Activated T-helper 1 cell treated with anti-CD3 and anti-CD28 coated beads, Interleukin-12 subunit alpha, Interleukin-12 subunit beta, Interleukin-2, Interleukin-4 antibody, amounts not matched to agents 30 ng/mL and 10 ng/mL and 1 ng/mL, durations not matched to agents 14 hours and 24 hours and 36 hours (primary cell): ENCODE data around the gene TEDC2. TPM values are rescaled to one million over a fixed set of nuclear protein-coding genes. Genes with fewer than 3 reads are reported as not detected.
"Not testable (repeated sequence)": the region's sequence is repeated elsewhere in the genome, so short reads cannot be mapped to it uniquely, and the experiment has no call there.

Source experiments
- DNase-seq: peaks from one replicate; pipeline ENCODE4 v3.0.0; 2021; ENCODE audit warnings: low spot score
- H3K27ac Mint-ChIP-seq: one replicate; pipeline ENCODE4 v1.8.0; 2021; ENCODE audit warnings: mild to moderate bottlenecking, mixed read lengths
- H3K27me3 Mint-ChIP-seq: one replicate; pipeline ENCODE4 v1.8.0; 2022; ENCODE audit warnings: mild to moderate bottlenecking, moderate library complexity, mixed read lengths; ENCODE audit not compliant: insufficient read depth
- H3K36me3 Mint-ChIP-seq: one replicate; pipeline ENCODE4 v1.8.0; 2021; ENCODE audit warnings: low read depth, mixed read lengths
- H3K4me1 Mint-ChIP-seq: one replicate; pipeline ENCODE4 v1.8.0; 2021; ENCODE audit warnings: low read depth, mixed read lengths
- H3K4me3 Mint-ChIP-seq: one replicate; pipeline ENCODE4 v1.8.0; 2021; ENCODE audit warnings: mild to moderate bottlenecking, moderate library complexity, mixed read lengths
- H3K9me3 Mint-ChIP-seq: one replicate; pipeline ENCODE4 v1.8.0; 2021; ENCODE audit warnings: mixed read lengths
- intact Hi-C: fragments of 100-400 bp; cut with micrococcal nuclease; formaldehyde crosslinking; loops from one replicate; pipeline ENCODE4 v1.15.1; 2024
- total RNA-seq: library from RNA; stranded (reverse); gene quantifications from 2 replicates; pipeline ENCODE4 v1.2.3, GENCODE V29; 2022

The TEDC2 gene
- total RNA-seq, 1 donor from 2014 or later, result 43.9 TPM

- Mint-ChIP-seq H3K27ac (peak overlapping the region; percentile 49), H3K4me3 (peak overlapping the region; percentile 83)
- intact Hi-C loops, result loop anchor here (1.0 to 10.0 kb wide), 8 partner anchors 32 to 273 kb away; partner anchors contain the start of genes ABCA3, CASKIN1, ECI1 and RNPS1
Measured at GRCh38 chr16:2428784-2429033, 31.2 kb upstream of the TEDC2 start.

DNA sequence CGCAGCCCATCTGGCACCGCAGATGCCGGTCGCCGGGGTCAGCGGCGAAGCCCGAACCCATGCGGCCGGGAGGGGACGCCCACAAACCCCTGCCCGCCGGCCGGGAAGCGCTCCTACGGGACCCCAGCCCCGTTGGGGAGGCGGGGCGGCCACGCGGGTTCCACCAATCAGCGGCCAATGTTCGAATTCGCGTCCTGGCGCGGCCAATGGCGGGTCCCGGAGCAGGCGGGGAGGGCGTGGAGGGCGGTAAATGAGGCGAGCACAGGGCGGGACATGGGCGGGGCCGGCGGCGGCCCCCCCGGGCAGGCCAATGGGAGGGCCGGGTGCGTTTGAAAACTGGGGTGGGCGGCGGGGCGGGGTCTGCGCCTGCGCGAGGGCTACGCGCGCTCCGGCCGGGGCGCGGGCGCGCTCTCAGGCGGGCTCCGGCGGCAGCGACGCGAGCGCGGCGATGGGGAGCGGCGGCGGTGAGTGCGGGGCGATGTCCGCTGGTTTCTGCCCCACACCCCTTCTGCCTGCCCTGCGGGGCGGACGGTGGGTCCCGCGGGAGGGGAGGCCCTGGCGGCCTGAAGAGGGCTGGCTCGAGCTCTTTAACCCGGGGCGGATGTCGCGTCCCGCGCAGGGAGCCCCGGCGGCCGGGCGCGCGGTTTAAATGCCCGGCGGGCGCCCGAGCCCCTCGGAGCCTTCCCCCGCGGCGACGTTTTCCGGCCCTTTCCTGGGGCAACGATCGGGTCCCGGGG is 30.7 kb upstream of the TEDC2 start, which contains the start of gene CCNF:
Gene CCNF (plus strand): TSS at position 414 of the 737 bp plus-strand sequence. CDS start 35 bp downstream, at position 449.
- Mint-ChIP-seq H3K4me3 (peak within 1 kb of the TSS; percentile 99), H3K27ac (peak within 1 kb of the TSS; percentile 88), H3K36me3 (peaks cover 23% of the 10 kb centered on the region), H3K9me3 (no peaks in the 10 kb centered on the region), H3K27me3 (no peaks in the 10 kb centered on the region), H3K4me1 (peaks cover 27% of the 10 kb centered on the region)
- intact Hi-C loops, result loop anchor here (1.0 to 10.0 kb wide), 8 partner anchors 32 to 274 kb away; partner anchors contain the start of genes ABCA3, CASKIN1, ECI1 and RNPS1
- DNase-seq, result peak; percentile 95

More at GRCh38 chr16:2428784-2429033, 31.2 kb upstream of the TEDC2 start:
- no peaks in the 10 kb centered on the region for H3K9me3 Mint-ChIP-seq
- peaks cover 27% of the 10 kb centered on the region for H3K4me1 Mint-ChIP-seq
- DNase-seq, result no peak
- peaks cover 22% of the 10 kb centered on the region for H3K36me3 Mint-ChIP-seq
- H3K27me3 Mint-ChIP-seq, result no peaks in the 10 kb centered on the region

- DNase-seq, result no peak
- no peaks in the 10 kb centered on the region for H3K27me3 Mint-ChIP-seq
- intact Hi-C loops, result loop anchor here (1.0 to 10.0 kb wide), 9 partner anchors 31 to 275 kb away; partner anchors contain the start of genes ABCA3, CASKIN1, ECI1 and RNPS1
Measured at GRCh38 chr16:2429771-2430663, 29.9 kb upstream of the TEDC2 start.

GRCh38 chr16:2432286-2432685 is 27.6 kb upstream of the TEDC2 start:
- no peak for DNase-seq
- H3K4me1 Mint-ChIP-seq, result peaks cover 27% of the 10 kb centered on the region
- H3K36me3 Mint-ChIP-seq, result peaks cover 42% of the 10 kb centered on the region
- H3K27ac Mint-ChIP-seq, result no peak overlapping the region
- peak overlapping the region; percentile 30 for H3K4me3 Mint-ChIP-seq
- no peaks in the 10 kb centered on the region for H3K27me3 Mint-ChIP-seq
- H3K9me3 Mint-ChIP-seq, result no peaks in the 10 kb centered on the region
- intact Hi-C loops, result no loop called here

More at GRCh38 chr16:2429771-2430663, 29.9 kb upstream of the TEDC2 start:
- H3K27ac Mint-ChIP-seq, result peak overlapping the region; percentile 88
- peak overlapping the region; percentile 99 for H3K4me3 Mint-ChIP-seq
- peaks cover 27% of the 10 kb centered on the region for H3K4me1 Mint-ChIP-seq
- H3K9me3 Mint-ChIP-seq, result no peaks in the 10 kb centered on the region
- peaks cover 26% of the 10 kb centered on the region for H3K36me3 Mint-ChIP-seq

DNA sequence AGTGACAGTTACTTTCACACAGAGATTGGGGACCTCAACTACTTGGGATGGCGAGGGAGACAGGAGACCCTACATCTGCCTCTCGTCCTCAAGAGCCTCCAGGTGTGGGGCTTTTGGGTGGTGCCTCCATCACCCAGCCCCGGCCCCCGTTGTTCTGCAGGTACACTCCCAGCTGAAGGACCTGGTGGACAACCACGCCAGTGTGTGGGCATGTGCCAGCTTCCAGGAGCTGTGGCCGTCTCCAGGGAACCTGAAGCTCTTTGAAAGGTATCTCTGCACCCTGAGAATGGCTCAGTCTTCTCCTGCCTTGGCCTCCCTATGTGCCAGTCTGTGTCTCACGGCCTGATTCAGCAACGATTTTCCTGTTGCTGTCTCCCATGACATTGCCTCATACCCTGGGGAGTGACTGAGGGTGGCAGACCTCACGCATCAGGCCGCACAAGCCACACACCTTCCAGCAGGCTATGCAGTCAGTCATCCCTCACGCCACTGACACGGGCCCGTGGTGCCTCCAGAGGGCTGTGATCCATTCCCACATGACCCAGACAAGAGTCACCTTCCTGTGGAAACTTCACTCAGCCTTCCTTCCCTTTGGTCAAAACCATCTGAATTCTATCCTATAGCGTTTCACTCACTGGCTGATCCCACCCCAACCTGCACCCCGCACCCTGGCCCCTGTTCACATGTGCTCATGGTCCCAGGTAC is 27.0 kb upstream of the TEDC2 start:
- Mint-ChIP-seq H3K4me1 (peaks cover 21% of the 10 kb centered on the region), H3K36me3 (peaks cover 44% of the 10 kb centered on the region), H3K27me3 (no peaks in the 10 kb centered on the region), H3K4me3 (no peak overlapping the region), H3K27ac (peak overlapping the region; percentile 44), H3K9me3 (no peaks in the 10 kb centered on the region)
- no peak for DNase-seq
- intact Hi-C loops, result no loop called here

GRCh38 chr16:2435236-2435635 is 24.7 kb upstream of the TEDC2 start:
- Mint-ChIP-seq H3K36me3 (peaks cover 55% of the 10 kb centered on the region), H3K4me1 (peaks cover 13% of the 10 kb centered on the region)
- H3K9me3 Mint-ChIP-seq, intact Hi-C loops, DNase-seq, H3K4me3 Mint-ChIP-seq, H3K27ac Mint-ChIP-seq, H3K27me3 Mint-ChIP-seq: not testable (repeated sequence)

- DNase-seq, result no peak
- Mint-ChIP-seq H3K4me1 (peaks cover 5% of the 10 kb centered on the region), H3K4me3 (no peak overlapping the region), H3K9me3 (no peaks in the 10 kb centered on the region), H3K27ac (no peak overlapping the region), H3K27me3 (no peaks in the 10 kb centered on the region), H3K36me3 (peaks cover 49% of the 10 kb centered on the region)
- intact Hi-C loops, result no loop called here
Measured at GRCh38 chr16:2436110-2436509, 23.8 kb upstream of the TEDC2 start.

DNA sequence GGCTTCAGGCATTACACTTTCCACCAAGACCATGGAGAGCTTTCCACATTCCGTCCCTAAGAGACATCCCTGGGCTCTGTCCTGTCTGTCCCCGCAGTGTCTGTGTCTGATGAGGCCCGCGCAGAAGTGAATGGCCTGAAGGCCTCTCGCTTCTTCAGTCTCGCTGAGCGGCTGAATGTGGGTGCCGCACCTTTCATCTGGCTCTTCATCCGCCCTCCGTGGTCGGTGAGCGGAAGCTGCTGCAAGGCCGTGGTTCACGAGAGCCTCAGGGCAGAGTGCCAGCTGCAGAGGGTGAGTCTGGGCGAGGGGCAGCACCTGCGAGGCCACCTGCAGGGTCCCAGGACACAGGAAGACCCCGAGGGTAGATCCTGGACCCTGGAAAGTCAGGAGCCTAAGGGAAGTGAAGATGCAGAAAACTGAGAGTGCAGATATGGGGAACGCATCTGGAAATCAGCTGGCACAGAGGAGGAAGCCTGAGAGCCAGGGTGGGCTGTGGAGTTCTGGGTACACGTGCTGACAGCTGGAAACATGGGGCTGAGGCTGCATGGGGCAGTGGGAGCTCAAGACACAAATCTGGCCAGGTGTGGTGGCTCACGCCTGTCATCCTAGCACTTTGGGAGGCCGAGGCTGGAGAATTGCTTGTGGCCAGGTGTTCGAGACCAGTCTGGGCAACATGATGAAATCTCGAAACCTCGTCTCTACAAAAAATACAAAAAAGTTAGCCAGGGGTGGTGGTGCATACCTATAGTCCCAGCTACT is 22.7 kb upstream of the TEDC2 start:
- H3K4me1 Mint-ChIP-seq, result peaks cover 5% of the 10 kb centered on the region
- H3K4me3 Mint-ChIP-seq, result no peak overlapping the region
- peaks cover 46% of the 10 kb centered on the region for H3K36me3 Mint-ChIP-seq
- H3K27me3 Mint-ChIP-seq, result no peaks in the 10 kb centered on the region
- H3K9me3 Mint-ChIP-seq, result no peaks in the 10 kb centered on the region
- intact Hi-C loops, result no loop called here
- no peak overlapping the region for H3K27ac Mint-ChIP-seq
- DNase-seq, result no peak

DNA sequence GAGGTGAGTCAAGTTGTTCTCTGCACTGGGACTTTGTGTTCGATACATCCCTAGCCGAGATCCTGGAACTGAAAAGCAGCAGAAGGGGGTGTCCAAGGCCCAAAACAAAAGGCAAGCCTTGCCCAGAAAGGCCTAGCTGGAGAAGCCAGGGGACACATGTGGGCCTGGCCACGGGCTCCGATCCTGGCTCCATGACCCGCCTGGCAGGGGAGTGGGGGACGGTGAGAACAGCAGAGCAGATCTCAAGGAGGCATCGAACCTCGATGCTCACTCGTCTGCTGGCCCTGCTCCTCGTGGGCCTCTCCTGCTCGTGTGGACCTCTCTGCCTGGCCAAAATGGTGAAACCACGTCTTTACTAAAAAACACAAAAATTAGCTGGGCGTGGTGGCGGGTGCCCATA is 21.8 kb upstream of the TEDC2 start:
- no peak overlapping the region for H3K27ac Mint-ChIP-seq
- H3K9me3 Mint-ChIP-seq, result no peaks in the 10 kb centered on the region
- peaks cover 5% of the 10 kb centered on the region for H3K4me1 Mint-ChIP-seq
- no peak for DNase-seq
- intact Hi-C loops, result no loop called here
- H3K4me3 Mint-ChIP-seq, result no peak overlapping the region
- H3K36me3 Mint-ChIP-seq, result peaks cover 43% of the 10 kb centered on the region
- H3K27me3 Mint-ChIP-seq, result no peaks in the 10 kb centered on the region

GRCh38 chr16:2439598-2439997 is 20.3 kb upstream of the TEDC2 start:
- intact Hi-C loops, result no loop called here
- no peaks in the 10 kb centered on the region for H3K9me3 Mint-ChIP-seq
- H3K4me3 Mint-ChIP-seq, result no peak overlapping the region
- peaks cover 5% of the 10 kb centered on the region for H3K4me1 Mint-ChIP-seq
- peaks cover 43% of the 10 kb centered on the region for H3K36me3 Mint-ChIP-seq
- no peak for DNase-seq
- no peak overlapping the region for H3K27ac Mint-ChIP-seq
- no peaks in the 10 kb centered on the region for H3K27me3 Mint-ChIP-seq

DNA sequence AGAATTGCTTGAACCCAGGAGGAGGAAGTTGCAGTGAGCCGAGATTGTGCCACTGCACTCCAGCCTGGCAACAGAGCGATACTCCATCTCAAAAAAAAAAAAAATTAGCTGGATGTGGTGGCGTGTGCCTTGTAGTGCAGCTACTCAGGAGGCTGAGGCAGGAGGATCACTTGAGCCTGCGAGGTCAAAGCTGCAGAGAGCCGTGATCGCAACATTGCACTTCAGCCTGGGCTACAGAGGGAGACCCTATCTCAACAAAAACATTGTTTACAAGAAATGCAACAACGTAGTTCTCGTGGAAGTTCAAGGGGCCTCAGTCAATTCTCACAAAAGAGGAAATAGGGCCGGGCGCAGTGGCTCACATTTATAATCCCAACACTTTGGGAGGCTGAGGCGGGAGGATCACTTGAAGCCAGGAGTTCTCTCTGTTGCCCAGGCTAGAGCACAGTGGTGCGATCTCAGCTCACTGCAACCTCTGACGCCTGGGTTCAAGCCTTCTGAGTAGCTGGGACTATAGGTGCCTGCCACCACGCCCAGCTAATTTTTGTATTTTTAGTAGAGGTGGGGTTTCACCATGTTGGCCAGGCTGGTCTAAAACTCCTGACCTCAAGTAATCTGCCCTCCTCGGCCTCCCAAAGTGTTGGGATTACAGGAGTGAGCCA is 18.6 kb upstream of the TEDC2 start:
- H3K4me3 Mint-ChIP-seq, DNase-seq, intact Hi-C loops, H3K27ac Mint-ChIP-seq, H3K27me3 Mint-ChIP-seq, H3K9me3 Mint-ChIP-seq, H3K4me1 Mint-ChIP-seq: not testable (repeated sequence)
- H3K36me3 Mint-ChIP-seq, result peaks cover 45% of the 10 kb centered on the region

GRCh38 chr16:2443555-2443954 is 16.4 kb upstream of the TEDC2 start:
- Mint-ChIP-seq H3K36me3 (peaks cover 36% of the 10 kb centered on the region), H3K4me1 (peaks cover 5% of the 10 kb centered on the region), H3K9me3 (no peaks in the 10 kb centered on the region), H3K27me3 (no peaks in the 10 kb centered on the region), H3K27ac (no peak overlapping the region), H3K4me3 (no peak overlapping the region)
- DNase-seq, result no peak
- intact Hi-C loops, result no loop called here
